ENCODE data around the gene INPP5F. TPM values are rescaled to one million over a fixed set of nuclear protein-coding genes. Genes with fewer than 3 reads are reported as not detected.

Gene INPP5F
- total and polyA plus RNA-seq, 9 of the 15 experiments (the other 6 are each of a cell fraction or from before 2014, with no cell fraction given), result 1.6 to 7.3 (median 6.0) TPM

GRCh38 chr10:119725828-119726675 lies at the start of gene INPP5F (continued):
- no peak for TF ChIP-seq MYNN (IDR thresholded peaks at IDR 0.05)
- no peak for TF ChIP-seq MYNN (CRISPR knock-in tag; IDR thresholded peaks at IDR 0.05)
- TF ChIP-seq MEF2D (tag; conservative IDR thresholded peaks at IDR 0.05; ENCODE audit: low read depth), result no peak
- no peak for TF ChIP-seq SMARCC2 (IDR thresholded peaks at IDR 0.05; ENCODE audit: low read depth)
- TF ChIP-seq CREB3L1 (IDR thresholded peaks at IDR 0.05; ENCODE audit: borderline replicate concordance, low read depth), result no peak
- no peak for TF ChIP-seq ZNF785 (CRISPR knock-in tag; IDR thresholded peaks at IDR 0.05)
- TF ChIP-seq SNAPC5 (CRISPR knock-in tag; IDR thresholded peaks at IDR 0.05), result no peak
- TF ChIP-seq CREB5 (CRISPR knock-in tag; IDR thresholded peaks at IDR 0.05), result no peak
- TF ChIP-seq HLTF (IDR thresholded peaks at IDR 0.05), result no peak
- peak; percentile 48; the same call in 1 of the 2 replicates for TF ChIP-seq ETS1 (conservative IDR thresholded peaks at IDR 0.05; ENCODE audit: control insufficient read depth, low read depth, low read length)
- no peak for TF ChIP-seq REST (IDR thresholded peaks at IDR 0.05; ENCODE audit: borderline replicate concordance)
- no peak for TF ChIP-seq REST (CRISPR knock-in tag; IDR thresholded peaks at IDR 0.05; ENCODE audit: low read depth)

Measured in K562 (cell line).